LNCAP (cell line): ENCODE results near the gene RIMKLA.

ENCODE experiments used
- CTCF ChIP-seq: fragments of 450-650 bp; IDR thresholded peaks from 2 replicates; pipeline ENCODE4 v1.5.1; 2017; ENCODE audit warnings: mild to moderate bottlenecking

The RIMKLA gene

GRCh38 chr1:42336978-42337377, 43.6 kb upstream of the RIMKLA start:
- TF ChIP-seq CTCF = no peak

- TF ChIP-seq CTCF = no peak
Measured at GRCh38 chr1:42340093-42340492, 40.5 kb upstream of the RIMKLA start.

- TF ChIP-seq CTCF = no peak
Measured at GRCh38 chr1:42340901-42341300, 39.7 kb upstream of the RIMKLA start.

GRCh38 chr1:42343049-42343448, 37.5 kb upstream of the RIMKLA start:
- no peak for TF ChIP-seq CTCF

GRCh38 chr1:42348498-42348897, 32.1 kb upstream of the RIMKLA start:
- no peak for TF ChIP-seq CTCF

- no peak for TF ChIP-seq CTCF
Measured at GRCh38 chr1:42350086-42350485, 30.5 kb upstream of the RIMKLA start.

- no peak for TF ChIP-seq CTCF
Measured at GRCh38 chr1:42358791-42359190, 21.8 kb upstream of the RIMKLA start.

- no peak for TF ChIP-seq CTCF
Measured at GRCh38 chr1:42359466-42359865, 21.1 kb upstream of the RIMKLA start.
